Measurements from ENCODE around the gene PRKCA.

Gene PRKCA

GRCh38 chr17:66833201-66833600, 530.8 kb downstream of the PRKCA start:
- no peak for DNase-seq

GRCh38 chr17:66834426-66834918, 532.1 kb downstream of the PRKCA start:
- DNase-seq = no peak

- DNase-seq = no peak
These were observed 532.6 kb downstream of the PRKCA start, which contains the start of gene CACNG5 for GRCh38 chr17:66834919-66835454. Gene CACNG5 (plus strand): TSS chr17:66835117. CDS start chr17:66877333, 42,216 bp downstream.

GRCh38 chr17:66835476-66835875, 533.1 kb downstream of the PRKCA start:
- no peak for DNase-seq

GRCh38 chr17:66836063-66837005, 533.9 kb downstream of the PRKCA start:
- no peak for DNase-seq

GRCh38 chr17:66837226-66837625, 534.8 kb downstream of the PRKCA start:
- DNase-seq = no peak

- no peak for DNase-seq
These were observed 535.7 kb downstream of the PRKCA start for GRCh38 chr17:66837885-66838665.

GRCh38 chr17:66839616-66840015, 537.2 kb downstream of the PRKCA start:
- DNase-seq = no peak

- no peak for DNase-seq
These were observed 537.6 kb downstream of the PRKCA start for GRCh38 chr17:66840061-66840460.

- DNase-seq = no peak
These were observed 538.9 kb downstream of the PRKCA start for GRCh38 chr17:66841328-66841727.

- DNase-seq = no peak
These were observed 539.3 kb downstream of the PRKCA start for GRCh38 chr17:66841744-66842143.

GRCh38 chr17:66842505-66842904, 540.1 kb downstream of the PRKCA start:
- no peak for DNase-seq

GRCh38 chr17:66842959-66843358, 540.5 kb downstream of the PRKCA start:
- no peak for DNase-seq

GRCh38 chr17:66843627-66844026, 541.2 kb downstream of the PRKCA start:
- DNase-seq = no peak

- no peak for DNase-seq
These were observed 545.3 kb downstream of the PRKCA start for GRCh38 chr17:66847704-66848103.

GRCh38 chr17:66848496-66848895, 546.1 kb downstream of the PRKCA start:
- no peak for DNase-seq

GRCh38 chr17:66849032-66849655, 546.7 kb downstream of the PRKCA start:
- no peak for DNase-seq

GRCh38 chr17:66849851-66850580, 547.6 kb downstream of the PRKCA start:
- no peak for DNase-seq

- no peak for DNase-seq
These were observed 548.3 kb downstream of the PRKCA start for GRCh38 chr17:66850692-66851091.

GRCh38 chr17:66855204-66855603, 552.8 kb downstream of the PRKCA start:
- DNase-seq = peak; percentile 56

GRCh38 chr17:66858226-66859083, 556.0 kb downstream of the PRKCA start:
- DNase-seq = no peak

Data from stimulated activated CD4-positive, alpha-beta T cell treated with anti-CD3 and anti-CD28 coated beads, Interleukin-15, amount 100 ng/mL, for 24 hours (primary cell).